Naive thymus-derived CD4-positive, alpha-beta T cell (primary cell): ENCODE measurements around the gene HOXD11. TPM values are rescaled to one million over a fixed set of nuclear protein-coding genes. Genes with fewer than 3 reads are reported as not detected.

Source experiments
- ATAC-seq: fragments of 150-1000 bp; cut with Tn5 transposase; 2 replicates; pipeline ENCODE4 v1.10.0; 2021; ENCODE audit warnings: mild to moderate bottlenecking, moderate library complexity
- CTCF ChIA-PET: fragments of 350-600 bp; sonication (Branson Sonifier 250); formaldehyde crosslinking; loops from one replicate; lab custom pipeline; 2021; ENCODE audit warnings: antibody characterized with exemption; lab: Charles Lee
- POLR2A ChIA-PET: fragments of 350-600 bp; sonication (Branson Sonifier 250); formaldehyde crosslinking; loops from one replicate; lab custom pipeline; 2021; ENCODE audit warnings: antibody characterized with exemption, inconsistent platforms; lab: Charles Lee
- DNase-seq, 9 donors: peaks; one replicate each; pipeline versions ENCODE4 v3.0.0 to v3.0.0-alpha.2; 2020 to 2022; ENCODE audit warnings: mixed read lengths in 1 of 9
- H3K27ac ChIP-seq: one replicate; pipeline ENCODE4 v1.7.0; 2013; ENCODE audit warnings: mild to moderate bottlenecking, low read depth, low read length, moderate library complexity
- H3K27me3 ChIP-seq, 2 donors: one replicate each; pipeline ENCODE4 v1.7.0; 2013; ENCODE audit warnings: low read length in 2 of 2, mild to moderate bottlenecking in 2 of 2, moderate library complexity in 2 of 2; ENCODE audit not compliant: control insufficient read depth in 2 of 2, insufficient read depth in 2 of 2
- H3K36me3 ChIP-seq, 3 experiments: 1 replicate in 2 of 3; 2 replicates in 1 of 3; pipeline ENCODE4 v1.7.0; 2013; ENCODE audit warnings: low read length in 3 of 3, mild to moderate bottlenecking in 3 of 3, moderate library complexity in 1 of 3; ENCODE audit not compliant: insufficient read depth in 3 of 3, control insufficient read depth in 2 of 3
- H3K4me1 ChIP-seq, 2 donors: one replicate each; pipeline ENCODE4 v1.7.0; 2013; ENCODE audit warnings: low read length in 2 of 2, mild to moderate bottlenecking in 2 of 2, moderate library complexity in 1 of 2; ENCODE audit not compliant: control insufficient read depth in 2 of 2, insufficient read depth in 2 of 2
- H3K4me3 ChIP-seq: 2 replicates; pipeline ENCODE4 v1.7.0; 2013; ENCODE audit warnings: mild to moderate bottlenecking, low read length
- H3K9me3 ChIP-seq, 3 experiments: 1 replicate in 2 of 3; 2 replicates in 1 of 3; pipeline ENCODE4 v1.7.0; 2013; ENCODE audit warnings: low read length in 3 of 3; ENCODE audit not compliant: control insufficient read depth in 2 of 3
- H3K27ac Mint-ChIP-seq, 9 donors: one replicate each; pipeline ENCODE4 v1.8.0; 2020 to 2022; ENCODE audit warnings: mixed read lengths in 9 of 9, mild to moderate bottlenecking in 8 of 9, moderate library complexity in 5 of 9, inconsistent platforms in 2 of 9
- H3K27me3 Mint-ChIP-seq, 5 donors: one replicate each; pipeline ENCODE4 v1.8.0; 2021 to 2022; ENCODE audit warnings: mixed read lengths in 5 of 5, mild to moderate bottlenecking in 1 of 5
- H3K36me3 Mint-ChIP-seq, 5 donors: one replicate each; pipeline ENCODE4 v1.8.0; 2020 to 2022; ENCODE audit warnings: mixed read lengths in 5 of 5, mild to moderate bottlenecking in 3 of 5, inconsistent platforms in 1 of 5
- H3K4me1 Mint-ChIP-seq, 7 donors: one replicate each; pipeline ENCODE4 v1.8.0; 2020 to 2022; ENCODE audit warnings: mixed read lengths in 7 of 7, mild to moderate bottlenecking in 3 of 7, inconsistent platforms in 1 of 7
- H3K4me3 Mint-ChIP-seq, 10 donors: one replicate each; pipeline ENCODE4 v1.8.0; 2020 to 2022; ENCODE audit warnings: mild to moderate bottlenecking in 10 of 10, mixed read lengths in 10 of 10, moderate library complexity in 6 of 10, inconsistent platforms in 2 of 10
- H3K9me3 Mint-ChIP-seq, 11 donors: one replicate each; pipeline ENCODE4 v1.8.0; 2020 to 2022; ENCODE audit warnings: mixed read lengths in 11 of 11, mild to moderate bottlenecking in 4 of 11, inconsistent platforms in 1 of 11, moderate library complexity in 1 of 11
- intact Hi-C, 2 donors: fragments of 100-400 bp; cut with micrococcal nuclease; formaldehyde crosslinking; loops; one replicate each; pipeline ENCODE4 v1.15.1; 2023
- polyA plus RNA-seq, 2 donors: library from polyadenylated mRNA; unstranded; fragments of 300-500 nt; fragmentation: Illumina TruSeq; gene quantifications; one replicate each; pipeline ENCODE4 v1.2.3, GENCODE V29; 2021
- total RNA-seq, 6 experiments: library from RNA in 5 of 6; stranded (reverse) in 5 of 6; gene quantifications; 1 replicate in 5 of 6; 2 replicates in 1 of 6; pipeline ENCODE4 v1.2.3 and lab custom pipeline; 2021 to 2026

Gene HOXD11
- total and polyA plus RNA-seq, 7 experiments from 2014 or later, result not detected

- H3K36me3 ChIP-seq, result no peaks in the 10 kb centered on the region
- H3K9me3 ChIP-seq, result no peaks in the 10 kb centered on the region
- peaks cover 0 to 20% (median 2%) of the 10 kb centered on the region in 11 donors for H3K9me3 Mint-ChIP-seq
- intact Hi-C loops, result no loop called here
- ChIA-PET CTCF (no interaction called here), POLR2A (no interaction called here)
- peak overlapping the region in 2 of 10 donors; percentile 14 to 23 for H3K4me3 Mint-ChIP-seq
- H3K27ac ChIP-seq, result no peak overlapping the region
- peaks cover 0 to 14% of the 10 kb centered on the region in 2 donors for H3K4me1 ChIP-seq
- peaks cover 74 to 86% (median 79%) of the 10 kb centered on the region in 5 donors for H3K27me3 Mint-ChIP-seq
- no peak overlapping the region for H3K4me3 ChIP-seq
- H3K27me3 ChIP-seq, result peaks cover 8 to 52% of the 10 kb centered on the region in 2 donors
- H3K27ac Mint-ChIP-seq, result peak overlapping the region in 1 of 9 donors; percentile 11
- H3K36me3 Mint-ChIP-seq, result peaks cover 0 to 7% (median 4%) of the 10 kb centered on the region in 5 donors
- ATAC-seq, result no peak
- H3K4me1 Mint-ChIP-seq, result peaks cover 14 to 37% (median 20%) of the 10 kb centered on the region in 7 donors
- no peak for DNase-seq
Observed at GRCh38 chr2:176103742-176104315, 3.3 kb upstream of the HOXD11 start.

- Mint-ChIP-seq H3K36me3 (peaks cover 0 to 12% (median 6%) of the 10 kb centered on the region in 5 donors), H3K4me1 (peaks cover 16 to 44% (median 27%) of the 10 kb centered on the region in 7 donors), H3K9me3 (peaks cover 0 to 24% (median 5%) of the 10 kb centered on the region in 11 donors), H3K27me3 (peaks cover 74 to 86% (median 79%) of the 10 kb centered on the region in 5 donors), H3K4me3 (peak overlapping the region in 6 of 10 donors; percentile 14 to 44 (median 20)), H3K27ac (peak overlapping the region in 2 of 9 donors; percentile 11 to 81)
- POLR2A ChIA-PET, result interaction anchor here (0.6 kb wide), 1 partner anchor 1200 kb away, joined by 3 read pairs; no protein-coding TSS in a partner anchor
- Histone ChIP-seq H3K36me3 (no peaks in the 10 kb centered on the region), H3K9me3 (peaks cover 0 to 5% (median 0%) of the 10 kb centered on the region in 3 experiments), H3K27ac (no peak overlapping the region), H3K27me3 (peaks cover 12 to 59% of the 10 kb centered on the region in 2 donors), H3K4me1 (peaks cover 0 to 18% of the 10 kb centered on the region in 2 donors), H3K4me3 (no peak overlapping the region)
- DNase-seq, result peak in 1 of 9 donors; percentile 20
- no peak for ATAC-seq
- intact Hi-C loops, result no loop called here
- CTCF ChIA-PET, result no interaction called here
Observed at GRCh38 chr2:176104316-176105077, 2.6 kb upstream of the HOXD11 start.

DNA sequence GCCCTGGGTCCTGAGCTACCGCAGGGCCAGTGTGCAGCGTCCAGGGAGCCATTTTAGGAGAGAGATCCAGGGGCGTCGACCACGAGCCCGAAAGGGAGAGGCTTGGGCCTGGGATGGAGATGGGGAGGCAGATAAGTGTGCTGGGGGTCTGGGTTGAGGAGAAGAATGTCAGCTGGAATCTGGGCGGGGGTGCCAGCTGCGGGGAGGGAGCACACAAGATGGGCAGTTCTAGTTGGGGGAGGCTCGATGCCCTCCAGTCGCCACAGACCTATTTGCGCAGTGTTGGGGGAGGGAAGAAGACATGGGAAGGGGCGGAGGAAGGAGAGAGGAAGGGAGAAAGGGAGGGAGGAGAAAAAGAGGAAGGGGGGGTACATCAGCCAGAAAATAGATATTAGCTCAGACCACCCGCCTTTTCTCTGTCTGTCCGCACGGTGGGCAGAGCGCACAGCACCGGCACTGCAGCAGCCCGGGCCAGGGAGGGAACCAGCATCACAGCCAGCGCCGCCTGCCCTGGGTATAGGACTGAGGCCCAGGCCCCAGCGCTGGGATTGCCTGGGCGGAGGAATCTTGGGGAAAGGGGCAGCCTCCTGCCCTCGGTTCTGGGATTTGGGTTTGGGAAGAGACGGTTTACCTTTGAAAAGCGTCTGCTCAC is 1.9 kb upstream of the HOXD11 start:
- CTCF ChIA-PET, result no interaction called here

GRCh38 chr2:176105730-176106580 is 1.1 kb upstream of the HOXD11 start:
- POLR2A ChIA-PET, result no interaction called here
- Mint-ChIP-seq H3K27ac (peak overlapping the region in 5 of 9 donors; percentile 25 to 81 (median 60)), H3K27me3 (peaks cover 84 to 89% (median 85%) of the 10 kb centered on the region in 5 donors)

More for the DNA sequence above, 1.9 kb upstream of the HOXD11 start:
- ATAC-seq (no peak), DNase-seq (peak in 1 of 9 donors; percentile 20)
- peak overlapping the region in 2 of 9 donors; percentile 60 to 81 for H3K27ac Mint-ChIP-seq
- no peak overlapping the region for H3K4me3 ChIP-seq
- no peak overlapping the region for H3K27ac ChIP-seq
- H3K27me3 ChIP-seq, result peaks cover 12 to 63% of the 10 kb centered on the region in 2 donors
- H3K4me3 Mint-ChIP-seq, result peak overlapping the region in 8 of 10 donors; percentile 14 to 83 (median 40)
- H3K27me3 Mint-ChIP-seq, result peaks cover 78 to 89% (median 84%) of the 10 kb centered on the region in 5 donors
- POLR2A ChIA-PET, result interaction anchor here (0.6 kb wide), 1 partner anchor 1200 kb away, joined by 3 read pairs; no protein-coding TSS in a partner anchor
- H3K4me1 Mint-ChIP-seq, result peaks cover 16 to 45% (median 28%) of the 10 kb centered on the region in 7 donors
- no peaks in the 10 kb centered on the region for H3K36me3 ChIP-seq
- H3K4me1 ChIP-seq, result peaks cover 0 to 18% of the 10 kb centered on the region in 2 donors
- peaks cover 0 to 18% (median 6%) of the 10 kb centered on the region in 5 donors for H3K36me3 Mint-ChIP-seq
- peaks cover 0 to 11% (median 0%) of the 10 kb centered on the region in 3 experiments for H3K9me3 ChIP-seq
- intact Hi-C loops, result no loop called here
- peaks cover 0 to 29% (median 8%) of the 10 kb centered on the region in 11 donors for H3K9me3 Mint-ChIP-seq

DNA sequence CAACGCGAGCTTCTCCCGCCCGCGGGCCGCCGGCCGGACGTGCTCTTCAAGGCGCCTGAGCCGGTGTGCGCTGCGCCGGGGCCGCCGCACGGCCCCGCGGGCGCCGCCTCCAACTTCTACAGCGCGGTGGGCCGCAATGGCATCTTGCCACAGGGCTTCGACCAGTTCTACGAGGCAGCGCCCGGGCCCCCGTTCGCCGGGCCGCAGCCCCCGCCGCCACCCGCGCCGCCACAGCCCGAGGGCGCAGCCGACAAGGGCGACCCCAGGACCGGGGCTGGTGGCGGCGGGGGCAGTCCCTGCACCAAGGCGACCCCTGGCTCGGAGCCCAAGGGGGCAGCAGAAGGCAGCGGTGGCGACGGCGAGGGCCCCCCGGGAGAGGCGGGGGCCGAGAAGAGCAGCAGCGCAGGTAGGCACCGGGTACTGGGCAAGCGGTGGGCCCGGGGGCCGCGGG is 676 bp downstream of the HOXD11 start:
- POLR2A ChIA-PET, result no interaction called here

More at GRCh38 chr2:176105730-176106580, 1.1 kb upstream of the HOXD11 start:
- Histone ChIP-seq H3K4me1 (peaks cover 0 to 18% of the 10 kb centered on the region in 2 donors), H3K4me3 (no peak overlapping the region), H3K27ac (no peak overlapping the region), H3K27me3 (peaks cover 17 to 68% of the 10 kb centered on the region in 2 donors), H3K36me3 (no peaks in the 10 kb centered on the region), H3K9me3 (peaks cover 0 to 11% (median 0%) of the 10 kb centered on the region in 3 experiments)
- H3K4me1 Mint-ChIP-seq, result peaks cover 14 to 45% (median 28%) of the 10 kb centered on the region in 7 donors
- intact Hi-C loops, result no loop called here
- CTCF ChIA-PET, result no interaction called here
- peak overlapping the region; percentile 41 to 85 (median 78) for H3K4me3 Mint-ChIP-seq
- peaks cover 0 to 34% (median 8%) of the 10 kb centered on the region in 11 donors for H3K9me3 Mint-ChIP-seq
- DNase-seq (no peak), ATAC-seq (no peak)
- H3K36me3 Mint-ChIP-seq, result peaks cover 0 to 18% (median 6%) of the 10 kb centered on the region in 5 donors

More for the DNA sequence above, 676 bp downstream of the HOXD11 start:
- H3K27me3 ChIP-seq, result peaks cover 17 to 68% of the 10 kb centered on the region in 2 donors
- Mint-ChIP-seq H3K27ac (no peak overlapping the region), H3K36me3 (peaks cover 0 to 18% (median 4%) of the 10 kb centered on the region in 5 donors), H3K4me3 (peak overlapping the region in 1 of 10 donors; percentile 60), H3K9me3 (peaks cover 0 to 48% (median 10%) of the 10 kb centered on the region in 11 donors), H3K4me1 (peaks cover 14 to 45% (median 28%) of the 10 kb centered on the region in 7 donors), H3K27me3 (peaks cover 79 to 89% (median 84%) of the 10 kb centered on the region in 5 donors)
- H3K4me1 ChIP-seq, result peaks cover 0 to 18% of the 10 kb centered on the region in 2 donors
- H3K27ac ChIP-seq, result no peak overlapping the region
- ATAC-seq (no peak), DNase-seq (no peak)
- CTCF ChIA-PET, result no interaction called here
- peaks cover 0 to 15% (median 0%) of the 10 kb centered on the region in 3 experiments for H3K9me3 ChIP-seq
- intact Hi-C loops, result loop anchor here in 1 of 2 donors (1.0 kb wide), 1 partner anchor 26 kb away; no protein-coding TSS in a partner anchor
- no peak overlapping the region for H3K4me3 ChIP-seq
- no peaks in the 10 kb centered on the region for H3K36me3 ChIP-seq
